Measurements from ENCODE around the gene VPS13D.

- TF ChIP-seq CTCF (IDR thresholded peaks at IDR 0.05) (no peak), POLR2A (IDR thresholded peaks at IDR 0.05) (no peak)
Observed at GRCh38 chr1:12511516-12512468, 282.0 kb downstream of the VPS13D start.

Measured in thyroid gland (tissue), 4 donors.